GM12872 (cell line): Measurements from ENCODE around the gene TREML4.

Experiments used
- TF ChIP-seq, protein P1 (sequence below): IDR thresholded peaks from 3 replicates; pipeline ENCODE4 v1.5.1; 2011; ENCODE audit warnings: low read depth, mild to moderate bottlenecking, low read length, moderate library complexity; ENCODE audit not compliant: insufficient read depth

Gene TREML4

DNA sequence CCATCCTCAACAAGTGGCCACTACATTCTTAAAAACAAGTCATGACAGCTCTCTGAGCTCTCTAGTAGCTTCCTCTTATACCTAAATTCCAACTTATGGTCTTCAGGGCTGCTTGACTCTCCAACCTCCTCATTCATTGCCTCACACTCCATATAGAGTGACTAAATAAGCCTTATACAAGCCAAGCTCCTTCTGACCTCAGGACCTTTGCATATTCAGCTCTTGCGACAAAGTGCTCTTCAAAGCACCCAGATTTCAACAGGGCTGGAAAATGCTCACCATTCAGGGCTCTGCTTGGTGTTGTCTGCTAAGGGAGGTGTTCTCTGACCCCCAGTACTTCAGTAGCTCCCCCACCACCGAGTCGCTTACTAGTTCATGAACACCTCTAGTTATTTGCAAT, 30.9 kb upstream of the TREML4 start:
- TF ChIP-seq, protein P1, sequence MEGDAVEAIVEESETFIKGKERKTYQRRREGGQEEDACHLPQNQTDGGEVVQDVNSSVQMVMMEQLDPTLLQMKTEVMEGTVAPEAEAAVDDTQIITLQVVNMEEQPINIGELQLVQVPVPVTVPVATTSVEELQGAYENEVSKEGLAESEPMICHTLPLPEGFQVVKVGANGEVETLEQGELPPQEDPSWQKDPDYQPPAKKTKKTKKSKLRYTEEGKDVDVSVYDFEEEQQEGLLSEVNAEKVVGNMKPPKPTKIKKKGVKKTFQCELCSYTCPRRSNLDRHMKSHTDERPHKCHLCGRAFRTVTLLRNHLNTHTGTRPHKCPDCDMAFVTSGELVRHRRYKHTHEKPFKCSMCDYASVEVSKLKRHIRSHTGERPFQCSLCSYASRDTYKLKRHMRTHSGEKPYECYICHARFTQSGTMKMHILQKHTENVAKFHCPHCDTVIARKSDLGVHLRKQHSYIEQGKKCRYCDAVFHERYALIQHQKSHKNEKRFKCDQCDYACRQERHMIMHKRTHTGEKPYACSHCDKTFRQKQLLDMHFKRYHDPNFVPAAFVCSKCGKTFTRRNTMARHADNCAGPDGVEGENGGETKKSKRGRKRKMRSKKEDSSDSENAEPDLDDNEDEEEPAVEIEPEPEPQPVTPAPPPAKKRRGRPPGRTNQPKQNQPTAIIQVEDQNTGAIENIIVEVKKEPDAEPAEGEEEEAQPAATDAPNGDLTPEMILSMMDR = no peak

DNA sequence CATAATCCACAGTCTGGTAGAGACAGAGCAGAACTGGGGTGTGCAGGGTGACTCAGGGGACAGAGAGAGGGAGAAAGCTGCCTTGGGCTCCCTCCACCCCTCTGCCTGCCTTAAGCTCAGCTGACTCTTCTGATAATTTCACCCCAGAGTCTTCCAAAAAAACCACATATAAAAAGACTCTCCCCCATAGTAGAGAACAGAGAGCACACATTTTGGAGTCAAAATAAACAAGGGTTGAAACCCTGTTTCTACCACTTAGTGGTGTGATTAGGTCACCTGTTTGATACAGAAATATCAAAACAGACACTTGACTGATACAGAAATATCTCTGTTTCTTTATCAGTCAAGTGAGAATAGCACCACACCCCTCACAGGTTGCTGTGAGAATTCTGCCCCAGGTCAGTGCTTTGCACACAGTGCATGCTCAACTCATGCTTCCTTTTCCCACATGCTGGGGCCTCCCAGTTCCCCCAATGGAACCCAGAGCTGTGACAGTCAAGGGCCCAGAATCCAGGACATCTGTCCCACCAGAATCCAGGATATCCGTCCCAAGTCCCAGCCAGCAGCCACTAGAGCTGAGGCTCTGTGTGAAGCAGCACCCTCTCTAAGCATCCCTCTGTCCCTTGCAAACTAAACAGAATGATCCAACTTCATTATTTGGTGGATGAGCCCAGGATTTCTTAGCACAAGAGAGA, 28.4 kb upstream of the TREML4 start:
- TF ChIP-seq, protein P1 = no peak

DNA sequence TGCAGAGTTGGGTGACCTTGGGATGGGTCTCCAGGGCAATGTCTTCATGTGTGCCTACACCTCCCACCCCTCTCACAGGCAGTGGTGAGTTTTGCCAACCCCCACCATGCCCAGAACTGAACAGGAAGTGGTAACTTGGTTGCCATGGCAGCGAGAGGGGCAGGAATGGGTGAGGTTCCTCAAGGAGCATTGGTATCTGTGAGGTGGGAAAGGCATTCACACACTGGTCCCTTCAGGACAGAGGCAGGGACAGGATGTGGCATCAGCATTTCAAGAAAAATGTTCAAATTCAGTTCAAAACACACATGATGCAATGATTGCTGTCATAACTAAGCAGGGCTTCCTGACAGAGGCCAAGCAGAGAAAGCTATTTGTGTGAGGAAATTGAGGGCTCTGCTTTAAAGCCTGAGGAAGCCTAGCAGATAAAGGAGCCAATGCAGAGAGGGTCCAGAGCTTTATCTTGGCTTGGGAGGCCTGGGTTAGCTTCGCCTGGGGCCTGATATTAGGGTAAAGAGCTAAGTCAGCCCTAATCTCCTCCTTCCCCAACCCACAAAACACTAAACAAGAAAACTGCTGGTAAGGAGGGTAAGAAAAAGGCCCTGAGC, 27.8 kb upstream of the TREML4 start:
- TF ChIP-seq, protein P1 = no peak

DNA sequence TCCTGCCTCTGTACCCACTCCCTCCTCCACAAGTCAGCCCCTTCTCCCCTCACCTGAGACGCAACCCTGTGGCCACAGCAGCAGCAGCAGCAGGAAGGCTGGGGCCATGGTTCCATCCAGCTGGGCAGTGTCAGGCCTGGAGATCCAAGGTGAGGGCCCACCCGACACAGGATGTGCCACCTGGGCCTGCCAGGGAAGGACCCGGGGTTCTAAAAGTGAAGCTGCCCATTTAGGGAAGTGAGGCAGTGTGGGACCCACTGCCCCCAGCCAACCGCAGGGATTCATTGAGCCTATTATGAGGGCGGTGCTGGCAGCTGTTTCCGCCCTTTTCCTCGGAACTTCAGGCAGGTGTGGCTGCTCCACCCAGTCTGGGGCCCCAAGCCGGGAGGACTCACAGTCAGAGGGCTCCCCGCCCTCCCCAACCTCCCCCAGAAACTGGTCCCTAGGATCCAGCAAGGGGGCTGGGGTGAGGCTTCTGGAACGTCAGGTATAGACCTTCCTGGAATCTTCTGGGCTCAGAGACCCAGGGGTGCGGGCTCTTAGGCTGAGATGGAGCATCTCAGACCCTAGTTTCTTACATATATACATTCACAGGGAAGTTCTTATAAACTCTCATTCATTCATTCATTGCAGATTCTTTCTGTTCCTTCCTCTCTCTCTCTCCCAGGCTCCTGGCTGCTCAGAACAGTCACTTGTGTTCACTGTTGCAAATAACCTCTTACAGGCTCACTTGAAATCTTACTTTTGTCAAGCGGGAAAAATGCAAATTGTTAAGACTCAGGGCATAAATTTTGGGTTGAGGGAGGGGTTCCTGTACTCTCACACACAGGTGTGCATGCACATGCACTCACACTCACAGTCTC, 27.0 kb upstream of the TREML4 start, which contains the start of gene TREML2:
Gene TREML2, minus strand, starts transcription at position 249 of the 863 bp plus-strand sequence. Its CDS starts 141 bp downstream, at position 108.
- TF ChIP-seq, protein P1 = no peak

DNA sequence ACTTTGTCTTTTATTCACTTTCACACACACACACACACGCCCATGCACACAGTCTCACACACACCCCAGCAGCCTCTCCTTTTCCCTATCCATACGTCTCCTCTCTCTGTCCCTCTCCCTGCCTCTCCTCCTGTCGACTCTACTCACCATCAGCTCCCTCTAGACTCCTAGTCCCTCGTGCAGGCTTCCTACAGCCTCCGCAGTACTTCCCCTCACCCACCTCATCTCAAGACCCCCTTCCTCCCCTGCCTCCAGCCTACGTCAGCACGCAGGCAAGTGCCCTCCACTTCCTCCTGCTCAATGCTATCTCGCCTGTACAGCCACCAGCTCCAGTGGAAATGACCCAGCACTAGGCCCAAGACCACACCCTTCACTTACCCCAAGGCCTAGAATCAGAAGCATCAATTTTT, 26.4 kb upstream of the TREML4 start:
- TF ChIP-seq, protein P1 = no peak

DNA sequence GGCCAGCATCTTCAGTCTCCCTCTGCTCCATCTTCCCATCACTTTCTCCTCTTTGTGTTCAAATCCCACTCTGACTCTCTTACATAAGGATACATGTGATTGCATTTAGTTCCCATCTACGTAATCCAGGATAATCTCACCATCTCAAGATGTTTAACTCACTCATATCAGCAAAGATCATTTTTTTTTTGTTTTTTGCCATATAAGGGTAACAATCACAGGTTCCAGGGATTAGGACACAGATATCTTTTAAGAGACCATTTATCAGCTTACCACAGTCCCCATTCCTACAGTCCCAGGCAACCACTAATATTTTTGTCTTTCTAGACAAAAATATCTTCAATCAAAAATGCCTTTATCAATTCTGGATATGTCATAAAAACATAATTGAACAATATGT, 24.0 kb upstream of the TREML4 start:
- TF ChIP-seq, protein P1 = no peak

DNA sequence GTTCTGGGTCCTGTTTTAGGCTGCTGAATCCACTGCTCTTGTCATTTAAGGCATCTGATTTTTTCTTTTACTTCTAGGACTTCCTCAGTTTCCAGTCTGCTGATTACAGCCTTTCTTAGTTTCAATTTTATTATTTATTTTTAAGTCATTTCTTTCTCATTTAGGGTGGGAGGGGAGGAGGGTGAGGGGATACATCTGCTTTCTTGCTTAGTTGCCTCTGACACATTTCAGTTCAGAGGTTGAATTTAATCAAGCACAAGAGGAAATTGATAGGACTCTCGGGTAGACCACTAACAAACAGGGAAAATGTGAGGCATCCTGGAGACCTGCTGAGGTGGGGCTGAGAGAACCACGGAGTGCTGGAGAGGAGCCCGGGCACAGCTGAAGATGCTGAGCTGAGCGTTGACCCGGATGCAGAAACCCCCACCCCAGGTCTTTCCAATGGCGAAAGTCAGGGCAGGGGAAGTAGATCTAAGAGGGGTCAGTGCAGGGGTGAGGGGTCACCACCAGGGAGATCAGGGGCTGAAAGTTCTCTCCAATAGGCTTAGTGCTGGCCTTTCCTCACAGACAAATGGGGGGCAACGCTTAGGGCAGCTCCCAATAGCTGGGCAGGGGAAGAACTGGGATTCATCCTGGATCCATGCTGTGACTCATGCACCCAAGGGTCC, 19.6 kb upstream of the TREML4 start:
- TF ChIP-seq, protein P1 = no peak
